Measurements from ENCODE around the gene GPR142. TPM values are rescaled to one million over a fixed set of nuclear protein-coding genes. Genes with fewer than 3 reads are reported as not detected.

GPR142 gene
- total and polyA plus RNA-seq, 3 experiments from 2014 or later = not detected

DNA sequence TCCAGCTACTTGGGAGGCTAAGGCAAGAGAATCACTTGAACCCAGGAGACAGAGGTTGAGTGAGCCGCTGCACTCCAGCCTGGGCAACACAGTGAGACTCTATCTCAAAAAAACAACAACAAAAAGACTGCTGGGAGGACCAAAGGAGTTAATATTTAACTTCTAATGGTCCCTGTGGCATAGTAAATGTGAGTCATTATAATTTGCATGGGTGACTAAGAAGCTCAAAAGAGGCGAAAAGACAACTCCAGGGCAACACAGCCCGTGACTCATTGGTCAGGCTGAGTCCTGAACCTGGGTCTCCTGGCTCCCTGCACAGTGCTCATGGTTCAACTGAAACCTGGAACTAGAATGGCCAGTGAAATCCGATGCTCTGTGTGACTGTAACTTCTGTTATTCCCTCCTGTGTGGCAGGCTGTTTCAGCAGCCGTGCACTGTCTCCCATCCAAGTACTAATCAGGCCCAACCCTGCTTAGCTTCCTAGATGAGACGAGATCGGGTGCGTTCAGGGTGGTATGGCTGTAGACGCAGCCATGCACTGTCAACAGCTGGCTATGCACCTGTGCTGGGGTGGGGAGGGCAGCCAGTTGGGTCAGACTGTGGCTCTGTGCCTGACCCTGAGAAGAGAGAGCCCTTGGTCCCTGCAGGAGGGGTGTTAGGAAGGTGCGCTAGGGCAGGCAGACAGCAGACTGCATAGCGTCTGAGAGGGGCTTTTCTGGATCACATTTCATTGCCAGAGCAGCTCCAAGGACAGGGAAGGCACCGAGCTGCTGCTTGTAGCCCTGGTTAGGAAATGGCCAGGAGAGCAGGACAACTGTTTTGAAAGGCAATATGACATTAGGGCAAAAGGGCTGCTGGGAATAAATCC, 50.1 kb downstream of the GPR142 start:
- Mint-ChIP-seq H3K36me3 (no peaks in the 10 kb centered on the region), H3K4me3 (no peak overlapping the region), H3K27ac (no peak overlapping the region), H3K4me1 (no peaks in the 10 kb centered on the region), H3K27me3 (peaks cover 13 to 27% of the 10 kb centered on the region in 2 donors), H3K9me3 (no peaks in the 10 kb centered on the region)
- H3K27ac ChIP-seq (ENCODE audit: low read depth, low read length) = no peak overlapping the region
- H3K9me3 ChIP-seq (ENCODE audit: low read length) = no peaks in the 10 kb centered on the region
- POLR2A ChIA-PET = no interaction called here
- no peak overlapping the region for H3K4me3 ChIP-seq (ENCODE audit: low read length)
- CTCF ChIA-PET = interaction anchor here (1.5 kb wide), 1 partner anchor 48 kb away, joined by 3 read pairs; no protein-coding TSS in a partner anchor
- H3K27me3 ChIP-seq (ENCODE audit: insufficient read depth, low read length, poor library complexity, severe bottlenecking) = no peaks in the 10 kb centered on the region
- DNase-seq = no peak
- H3K36me3 ChIP-seq (ENCODE audit: insufficient read depth, low read length) = no peaks in the 10 kb centered on the region
- no peaks in the 10 kb centered on the region for H3K4me1 ChIP-seq (ENCODE audit: insufficient read depth, low read length)

DNA sequence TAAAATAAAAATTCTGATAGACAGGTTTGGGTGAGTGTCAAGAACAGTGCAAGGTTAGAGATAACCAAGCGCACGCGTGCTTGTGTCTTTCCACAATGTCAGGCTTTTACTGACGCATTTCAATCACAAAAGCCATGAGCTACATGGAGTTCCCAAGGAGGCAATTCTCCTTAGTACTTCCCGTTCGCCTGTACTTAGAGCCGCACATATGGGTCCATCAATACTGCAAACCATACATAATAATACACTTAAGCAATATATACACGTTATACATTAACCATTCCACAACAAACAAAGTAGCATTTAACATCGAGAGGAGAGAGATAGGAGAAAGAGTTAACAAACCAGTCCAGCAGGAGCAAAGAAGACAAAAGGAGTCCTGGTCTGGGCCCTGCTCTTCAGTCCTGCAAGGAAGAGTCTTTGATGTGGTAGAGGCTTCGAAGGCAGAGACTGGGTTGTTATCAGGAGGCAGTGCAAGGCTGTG, 52.7 kb downstream of the GPR142 start:
- Histone ChIP-seq H3K36me3 (ENCODE audit: insufficient read depth, low read length) (no peaks in the 10 kb centered on the region), H3K9me3 (ENCODE audit: low read length) (no peaks in the 10 kb centered on the region), H3K27me3 (ENCODE audit: insufficient read depth, low read length, poor library complexity, severe bottlenecking) (no peaks in the 10 kb centered on the region), H3K4me3 (ENCODE audit: low read length) (no peak overlapping the region), H3K27ac (ENCODE audit: low read depth, low read length) (no peak overlapping the region), H3K4me1 (ENCODE audit: insufficient read depth, low read length) (no peaks in the 10 kb centered on the region)
- ChIA-PET CTCF (no interaction called here), POLR2A (no interaction called here)
- Mint-ChIP-seq H3K9me3 (no peaks in the 10 kb centered on the region), H3K27ac (no peak overlapping the region), H3K4me1 (no peaks in the 10 kb centered on the region), H3K4me3 (no peak overlapping the region), H3K36me3 (no peaks in the 10 kb centered on the region), H3K27me3 (peaks cover 7 to 31% of the 10 kb centered on the region in 2 donors)
- no peak for DNase-seq

Other genes starting within 250 kb of the GPR142 start
- 1,000 to 10,000 TPM; 1,457 to 1,489 TPM for gene RPL38, start 163.8 kb upstream of the GPR142 start, total RNA-seq
- gene RPL38, start 163.8 kb upstream of the GPR142 start, polyA plus RNA-seq = 1,839 TPM
- gene TTYH2, start 153.9 kb upstream of the GPR142 start, total RNA-seq = 10 to 100 TPM; 17.1 to 17.4 TPM
- 6.0 TPM for gene TTYH2, start 153.9 kb upstream of the GPR142 start, polyA plus RNA-seq
- gene DNAI2, start 93.3 kb upstream of the GPR142 start, total RNA-seq = under 1 TPM; 0.35 to 0.37 TPM
- 0.60 TPM for gene DNAI2, start 93.3 kb upstream of the GPR142 start, polyA plus RNA-seq
- under 1 TPM; 0.20 to 0.24 TPM for gene KIF19, start 41.3 kb upstream of the GPR142 start, total RNA-seq
- gene KIF19, start 41.3 kb upstream of the GPR142 start, polyA plus RNA-seq = 3.4 TPM
- gene BTBD17, start 5.6 kb upstream of the GPR142 start, total RNA-seq = not detected
- not detected for gene BTBD17, start 5.6 kb upstream of the GPR142 start, polyA plus RNA-seq
- gene GPRC5C, start 64.6 kb downstream of the GPR142 start, total RNA-seq = under 1 TPM in 1 of 2 experiments, not detected in 1; 0.27 TPM
- gene GPRC5C, start 64.6 kb downstream of the GPR142 start, polyA plus RNA-seq = not detected
- gene CD300A, start 99.1 kb downstream of the GPR142 start, total RNA-seq = 1 to 10 TPM; 3.1 to 3.8 TPM
- gene CD300A, start 99.1 kb downstream of the GPR142 start, polyA plus RNA-seq = 121 TPM
- gene CD300LB, start 164.0 kb downstream of the GPR142 start, total RNA-seq = under 1 TPM in 1 of 2 experiments, not detected in 1; 0.11 TPM
- gene CD300LB, start 164.0 kb downstream of the GPR142 start, polyA plus RNA-seq = not detected
- gene CD300C, start 178.6 kb downstream of the GPR142 start, total RNA-seq = under 1 TPM in 1 of 2 experiments, not detected in 1; 0.20 TPM
- gene CD300C, start 178.6 kb downstream of the GPR142 start, polyA plus RNA-seq = not detected
- not detected for gene CD300H, start 200.0 kb downstream of the GPR142 start, total RNA-seq
- not detected for gene CD300H, start 200.0 kb downstream of the GPR142 start, polyA plus RNA-seq
- not detected for gene CD300LD, start 224.8 kb downstream of the GPR142 start, total RNA-seq
- not detected for gene CD300LD, start 224.8 kb downstream of the GPR142 start, polyA plus RNA-seq